NK-92 treated with Interleukin-12 subunit alpha and Interleukin-12 subunit beta, amount 100 ng/mL, for 24 hours (cell line): ENCODE measurements around the gene HOXD1.

Experiments used
- DNase-seq: peaks from one replicate; lab custom pipeline; 2025; lab: John Stamatoyannopoulos, UW

Gene HOXD1

GRCh38 chr2:176165370-176166050 lies 23.0 kb upstream of the HOXD1 start:
- no peak for DNase-seq

GRCh38 chr2:176166272-176166671 lies 22.2 kb upstream of the HOXD1 start:
- no peak for DNase-seq

GRCh38 chr2:176167398-176167797 lies 21.1 kb upstream of the HOXD1 start:
- no peak for DNase-seq

GRCh38 chr2:176169181-176169580 lies 19.3 kb upstream of the HOXD1 start:
- DNase-seq: no peak

- DNase-seq: no peak
Measured at GRCh38 chr2:176169711-176170110, 18.8 kb upstream of the HOXD1 start.

- no peak for DNase-seq
Measured at GRCh38 chr2:176170602-176171305, 17.7 kb upstream of the HOXD1 start.

GRCh38 chr2:176171351-176172006 lies 17.0 kb upstream of the HOXD1 start:
- no peak for DNase-seq

GRCh38 chr2:176172007-176172894 lies 16.2 kb upstream of the HOXD1 start:
- DNase-seq: no peak

- DNase-seq: no peak
Measured at GRCh38 chr2:176172895-176173566, 15.4 kb upstream of the HOXD1 start.

GRCh38 chr2:176173567-176174381 lies 14.7 kb upstream of the HOXD1 start:
- no peak for DNase-seq

- DNase-seq: no peak
Measured at GRCh38 chr2:176174382-176174823, 14.1 kb upstream of the HOXD1 start.

GRCh38 chr2:176174824-176175708 lies 13.4 kb upstream of the HOXD1 start:
- DNase-seq: no peak

GRCh38 chr2:176175709-176176607 lies 12.5 kb upstream of the HOXD1 start:
- no peak for DNase-seq

- no peak for DNase-seq
Measured at GRCh38 chr2:176177580-176178037, 10.9 kb upstream of the HOXD1 start.

GRCh38 chr2:176178038-176178756 lies 10.3 kb upstream of the HOXD1 start:
- DNase-seq: no peak

GRCh38 chr2:176178757-176179295 lies 9.6 kb upstream of the HOXD1 start:
- DNase-seq: no peak

- DNase-seq: no peak
Measured at GRCh38 chr2:176181551-176181950, 6.9 kb upstream of the HOXD1 start.
